Endodermal cell (in vitro differentiated cells): Measurements from ENCODE around the gene AEBP1. TPM values are rescaled to one million over a fixed set of nuclear protein-coding genes. Genes with fewer than 3 reads are reported as not detected.

Experiments used
- DNase-seq: peaks from one replicate; pipeline ENCODE4 v3.0.0-alpha.2; 2017
- H3K27ac ChIP-seq: 2 replicates; pipeline ENCODE4 v1.5.1; 2013; ENCODE audit warnings: mild to moderate bottlenecking, low read depth, low read length, moderate library complexity
- H3K27me3 ChIP-seq: 2 replicates; pipeline ENCODE4 v1.6.1; 2013; ENCODE audit warnings: mild to moderate bottlenecking, low read length, moderate library complexity; ENCODE audit not compliant: insufficient read depth, control insufficient read depth, poor library complexity, severe bottlenecking
- H3K36me3 ChIP-seq: 2 replicates; pipeline ENCODE4 v1.7.0; 2013; ENCODE audit warnings: mild to moderate bottlenecking, low read length, moderate library complexity; ENCODE audit not compliant: control insufficient read depth, insufficient read depth
- H3K4me1 ChIP-seq: one replicate; pipeline ENCODE4 v1.7.0; 2013; ENCODE audit warnings: low read length; ENCODE audit not compliant: control insufficient read depth, insufficient read depth
- H3K4me3 ChIP-seq: 2 replicates; pipeline ENCODE4 v1.5.1; 2013; ENCODE audit warnings: mild to moderate bottlenecking, low read length, moderate library complexity
- H3K9ac ChIP-seq: 2 replicates; pipeline ENCODE4 v1.6.1; 2013; ENCODE audit warnings: mild to moderate bottlenecking, low read length, moderate library complexity; ENCODE audit not compliant: poor library complexity, severe bottlenecking; ENCODE audit errors: extremely low read depth
- H3K9me3 ChIP-seq: 2 replicates; pipeline ENCODE4 v1.6.1; 2013; ENCODE audit warnings: mild to moderate bottlenecking, low read length, moderate library complexity; ENCODE audit not compliant: control insufficient read depth
- H3K27ac Mint-ChIP-seq: 2 replicates; pipeline ENCODE4 v1.8.0; 2020; ENCODE audit warnings: mixed read lengths
- H3K27me3 Mint-ChIP-seq: 2 replicates; pipeline ENCODE4 v1.8.0; 2021; ENCODE audit warnings: mild to moderate bottlenecking, mixed read lengths; ENCODE audit not compliant: insufficient read depth
- H3K36me3 Mint-ChIP-seq: 2 replicates; pipeline ENCODE4 v1.8.0; 2020; ENCODE audit warnings: low read depth, mixed read lengths
- H3K4me1 Mint-ChIP-seq: 2 replicates; pipeline ENCODE4 v1.8.0; 2020; ENCODE audit warnings: mixed read lengths
- H3K4me3 Mint-ChIP-seq: 2 replicates; pipeline ENCODE4 v1.8.0; 2020; ENCODE audit warnings: mild to moderate bottlenecking, moderate library complexity, mixed read lengths
- H3K9me3 Mint-ChIP-seq: 2 replicates; pipeline ENCODE4 v1.8.0; 2020; ENCODE audit warnings: mild to moderate bottlenecking, mixed read lengths
- WGBS, 2 experiments: methylation state at CpG; one replicate each; pipeline versions ENCODE4 v1.1.5 to v1.1.7; 2013; ENCODE audit warnings: missing lambda C conversion rate in 2 of 2, mixed read lengths in 1 of 2; ENCODE audit not compliant: insufficient coverage in 1 of 2, insufficient read length in 1 of 2; 5-methylcytosine and 5-hydroxymethylcytosine counted together
- total RNA-seq, 2 donors: library from RNA; stranded (reverse); fragmentation: NEBNext Ultra II Directional in 1 of 2; extraction: Animal tissue kit (Norgen Biotek cat#: 25700) in 1 of 2; gene quantifications; 2 replicates in 1 of 2; 3 replicates in 1 of 2; pipeline ENCODE4 v1.2.1, GENCODE V29; 2021
- TF ChIP-seq, protein P1 (sequence below): fragments of 200-600 bp; sonication (generic); conservative IDR thresholded peaks from 2 replicates; pipeline ENCODE4 v1.5.0; 2021; ENCODE audit warnings: antibody characterized with exemption, mild to moderate bottlenecking

AEBP1 gene
- total RNA-seq, 2 donors from 2014 or later: 55.2 to 65.8 TPM

GRCh38 chr7:44114586-44115310, 10.6 kb downstream of the AEBP1 start:
- peaks cover 66% of the 10 kb centered on the region for H3K36me3 Mint-ChIP-seq
- H3K4me3 Mint-ChIP-seq: no peak overlapping the region
- Histone ChIP-seq H3K27ac (no peak overlapping the region), H3K4me3 (no peak overlapping the region), H3K36me3 (peaks cover 5% of the 10 kb centered on the region), H3K4me1 (no peaks in the 10 kb centered on the region), H3K9me3 (no peaks in the 10 kb centered on the region), H3K27me3 (no peaks in the 10 kb centered on the region), H3K9ac (no peak overlapping the region)
- H3K4me1 Mint-ChIP-seq: no peaks in the 10 kb centered on the region
- no peaks in the 10 kb centered on the region for H3K27me3 Mint-ChIP-seq
- TF ChIP-seq, protein P1, sequence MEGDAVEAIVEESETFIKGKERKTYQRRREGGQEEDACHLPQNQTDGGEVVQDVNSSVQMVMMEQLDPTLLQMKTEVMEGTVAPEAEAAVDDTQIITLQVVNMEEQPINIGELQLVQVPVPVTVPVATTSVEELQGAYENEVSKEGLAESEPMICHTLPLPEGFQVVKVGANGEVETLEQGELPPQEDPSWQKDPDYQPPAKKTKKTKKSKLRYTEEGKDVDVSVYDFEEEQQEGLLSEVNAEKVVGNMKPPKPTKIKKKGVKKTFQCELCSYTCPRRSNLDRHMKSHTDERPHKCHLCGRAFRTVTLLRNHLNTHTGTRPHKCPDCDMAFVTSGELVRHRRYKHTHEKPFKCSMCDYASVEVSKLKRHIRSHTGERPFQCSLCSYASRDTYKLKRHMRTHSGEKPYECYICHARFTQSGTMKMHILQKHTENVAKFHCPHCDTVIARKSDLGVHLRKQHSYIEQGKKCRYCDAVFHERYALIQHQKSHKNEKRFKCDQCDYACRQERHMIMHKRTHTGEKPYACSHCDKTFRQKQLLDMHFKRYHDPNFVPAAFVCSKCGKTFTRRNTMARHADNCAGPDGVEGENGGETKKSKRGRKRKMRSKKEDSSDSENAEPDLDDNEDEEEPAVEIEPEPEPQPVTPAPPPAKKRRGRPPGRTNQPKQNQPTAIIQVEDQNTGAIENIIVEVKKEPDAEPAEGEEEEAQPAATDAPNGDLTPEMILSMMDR: no peak
- 91 to 93% methylated on average over 11 to 12 of the region's 12 CpGs for WGBS, 2 experiments
- no peak for DNase-seq
- no peaks in the 10 kb centered on the region for H3K9me3 Mint-ChIP-seq
- no peak overlapping the region for H3K27ac Mint-ChIP-seq

- no peaks in the 10 kb centered on the region for H3K9me3 ChIP-seq
- no peaks in the 10 kb centered on the region for H3K27me3 ChIP-seq
- peaks cover 18% of the 10 kb centered on the region for H3K36me3 ChIP-seq
- H3K4me3 ChIP-seq: no peak overlapping the region
- 91 to 96% methylated on average over 6 to 17 of the region's 17 CpGs for WGBS, 2 experiments
- no peaks in the 10 kb centered on the region for H3K4me1 Mint-ChIP-seq
- peaks cover 73% of the 10 kb centered on the region for H3K36me3 Mint-ChIP-seq
- no peak overlapping the region for H3K27ac Mint-ChIP-seq
- DNase-seq: no peak
- H3K27me3 Mint-ChIP-seq: no peaks in the 10 kb centered on the region
- no peak overlapping the region for H3K4me3 Mint-ChIP-seq
- H3K27ac ChIP-seq: no peak overlapping the region
- TF ChIP-seq, protein P1: no peak
- H3K9me3 Mint-ChIP-seq: no peaks in the 10 kb centered on the region
- H3K9ac ChIP-seq: no peak overlapping the region
- no peaks in the 10 kb centered on the region for H3K4me1 ChIP-seq
These were observed 12.1 kb downstream of the AEBP1 start for GRCh38 chr7:44116087-44116788.

GRCh38 chr7:44116789-44117666, 12.9 kb downstream of the AEBP1 start:
- WGBS, 2 experiments: 93 to 98% methylated on average over 18 to 25 of the region's 25 CpGs
- Histone ChIP-seq H3K27ac (no peak overlapping the region), H3K27me3 (no peaks in the 10 kb centered on the region), H3K36me3 (peaks cover 26% of the 10 kb centered on the region), H3K9ac (no peak overlapping the region), H3K4me3 (no peak overlapping the region), H3K9me3 (no peaks in the 10 kb centered on the region), H3K4me1 (no peaks in the 10 kb centered on the region)
- H3K27me3 Mint-ChIP-seq: no peaks in the 10 kb centered on the region
- peaks cover 76% of the 10 kb centered on the region for H3K36me3 Mint-ChIP-seq
- H3K27ac Mint-ChIP-seq: no peak overlapping the region
- TF ChIP-seq, protein P1: no peak
- H3K9me3 Mint-ChIP-seq: no peaks in the 10 kb centered on the region
- H3K4me3 Mint-ChIP-seq: no peak overlapping the region
- DNase-seq: no peak
- no peaks in the 10 kb centered on the region for H3K4me1 Mint-ChIP-seq
